Measurements from ENCODE around the gene RANBP10. TPM values are rescaled to one million over a fixed set of nuclear protein-coding genes. Genes with fewer than 3 reads are reported as not detected.

The RANBP10 gene
- polyA plus RNA-seq, 2 of the 4 experiments (the other 2 are of a cell fraction): 7.5 to 9.8 TPM

DNA sequence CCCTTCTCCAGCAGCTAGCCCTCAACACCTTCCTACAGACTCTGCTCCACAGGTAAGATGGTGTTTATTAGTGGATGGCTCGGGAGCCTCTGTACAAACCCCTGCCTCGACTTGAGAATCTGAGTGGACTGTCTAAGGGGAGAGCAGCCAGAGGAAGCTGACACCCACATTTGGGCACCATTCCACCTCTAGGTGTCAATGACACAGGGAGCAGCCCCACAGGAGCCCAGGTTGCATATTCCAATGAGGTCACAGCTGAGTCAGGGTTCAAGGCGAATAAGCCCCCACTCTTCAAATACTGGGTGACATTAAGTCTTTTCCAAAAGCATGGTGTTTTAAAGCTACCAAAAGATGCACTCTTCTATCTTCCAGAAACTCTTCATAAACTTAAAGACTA lies 31.9 kb downstream of the RANBP10 start:
- DNase-seq (ENCODE audit: low read depth in 1 of 2, low spot score in 1 of 2) (no peak), ATAC-seq (no peak), FAIRE-seq (no peak)
- CTCF ChIA-PET: interaction anchor here (0.6 to 1.6 kb wide), 5 partner anchors 22 to 120 kb away, joined by 3 to 7 read pairs (median 5); no protein-coding TSS in a partner anchor
- TF ChIP-seq, protein P1, sequence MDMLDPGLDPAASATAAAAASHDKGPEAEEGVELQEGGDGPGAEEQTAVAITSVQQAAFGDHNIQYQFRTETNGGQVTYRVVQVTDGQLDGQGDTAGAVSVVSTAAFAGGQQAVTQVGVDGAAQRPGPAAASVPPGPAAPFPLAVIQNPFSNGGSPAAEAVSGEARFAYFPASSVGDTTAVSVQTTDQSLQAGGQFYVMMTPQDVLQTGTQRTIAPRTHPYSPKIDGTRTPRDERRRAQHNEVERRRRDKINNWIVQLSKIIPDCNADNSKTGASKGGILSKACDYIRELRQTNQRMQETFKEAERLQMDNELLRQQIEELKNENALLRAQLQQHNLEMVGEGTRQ (IDR thresholded peaks at IDR 0.05): no peak
- TF ChIP-seq FOXS1 (CRISPR knock-in tag; IDR thresholded peaks at IDR 0.05): no peak
- Histone ChIP-seq H3K4me1 (no peaks in the 10 kb centered on the region; the same call in 2 of the 3 replicates), H3K4me2 (no peak overlapping the region), H3K4me3 (no peak overlapping the region), H3K27ac (no peak overlapping the region), H3K9me3 (no peaks in the 10 kb centered on the region)
- WGBS (ENCODE audit: missing lambda C conversion rate): 85% methylated on average over 3 of the region's 3 CpGs
- POLR2A ChIA-PET: no interaction called here

DNA sequence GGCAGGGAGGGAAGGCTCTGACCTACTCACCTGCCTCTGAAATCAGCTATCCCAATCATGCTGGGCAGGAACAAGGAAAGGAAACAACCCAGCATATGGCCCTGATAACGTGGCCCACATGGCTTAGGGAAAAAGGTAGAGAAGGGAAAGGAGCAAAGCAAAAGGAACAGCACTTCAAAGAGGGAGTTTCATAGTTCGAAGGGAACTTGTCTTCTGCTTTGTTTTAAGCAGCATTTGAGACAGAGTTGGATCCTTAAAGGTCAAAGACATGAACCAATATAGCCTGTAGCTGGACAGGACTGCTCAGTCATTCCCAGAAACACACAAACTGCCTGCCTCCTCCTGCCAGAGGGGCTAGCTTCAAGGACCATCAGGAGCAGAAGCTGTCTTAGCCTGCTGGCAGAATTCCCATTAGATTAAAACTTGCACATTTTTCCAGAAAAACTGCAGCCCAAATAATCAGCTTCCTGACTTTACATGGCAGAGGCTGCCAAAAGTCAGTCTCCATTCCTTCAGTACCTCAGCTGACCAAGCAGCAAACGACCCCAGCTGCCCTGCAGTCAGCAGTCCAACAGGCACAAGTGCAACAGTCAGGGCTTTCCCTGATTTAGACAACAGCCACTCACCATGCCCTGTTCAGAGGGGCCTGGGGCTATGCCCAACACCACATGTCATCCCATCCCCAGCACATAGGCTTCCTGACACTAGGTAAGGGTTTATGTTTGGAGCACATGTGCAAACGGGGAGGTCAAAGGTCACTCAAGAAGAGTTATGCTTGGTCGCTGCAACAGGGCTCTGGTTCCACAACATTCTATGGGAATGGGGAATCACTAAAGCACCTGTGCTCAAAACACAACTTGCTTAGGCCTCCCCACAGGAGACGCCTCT lies 32.5 kb downstream of the RANBP10 start:
- Histone ChIP-seq H3K4me3 (no peak overlapping the region), H3K9me3 (no peaks in the 10 kb centered on the region), H3K27ac (no peak overlapping the region), H3K4me1 (no peaks in the 10 kb centered on the region; the same call in 2 of the 3 replicates), H3K4me2 (no peak overlapping the region)
- FAIRE-seq (no peak), ATAC-seq (peak in 1 of 2 experiments; percentile 21; a peak in 1 of 6 replicates), DNase-seq (ENCODE audit: low read depth in 1 of 2, low spot score in 1 of 2) (no peak)
- ChIA-PET POLR2A (no interaction called here), CTCF (interaction anchor here (0.7 to 1.3 kb wide), 5 partner anchors 12 to 101 kb away, joined by 3 to 7 read pairs (median 4); no protein-coding TSS in a partner anchor)
- TF ChIP-seq TP53 (CRISPR knock-in tag; IDR thresholded peaks at IDR 0.05) (no peak), RFX5 (IDR thresholded peaks at IDR 0.05) (no peak), POLR2AphosphoS2 (conservative IDR thresholded peaks at IDR 0.05; ENCODE audit: low read length) (no peak)
- 73% methylated on average over 5 of the region's 6 CpGs for WGBS (ENCODE audit: missing lambda C conversion rate)

DNA sequence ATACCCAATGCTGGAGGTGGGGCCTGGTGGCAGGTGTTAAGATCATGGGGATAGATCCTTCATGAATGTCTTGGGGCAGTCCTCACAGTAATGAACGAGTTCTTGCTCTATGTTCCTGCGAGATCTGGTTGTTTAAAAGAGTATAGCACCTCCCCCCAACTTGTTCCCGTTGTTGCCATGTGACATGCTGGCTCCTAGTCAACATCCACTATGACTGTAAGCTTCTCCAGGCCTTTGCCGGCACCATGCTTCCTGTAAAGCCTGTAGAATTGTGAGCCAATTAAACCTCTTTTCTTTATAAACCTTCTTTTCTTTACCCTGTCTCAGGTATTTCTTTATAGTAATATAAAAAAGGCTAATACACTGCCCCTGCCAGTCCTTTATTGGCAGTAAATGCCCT lies 33.3 kb downstream of the RANBP10 start:
- CTCF ChIA-PET: interaction anchor here (0.8 to 1.1 kb wide), 4 partner anchors 13 to 100 kb away, joined by 3 to 4 read pairs (median 4); no protein-coding TSS in a partner anchor
- Histone ChIP-seq H3K9me3 (no peaks in the 10 kb centered on the region), H3K4me2 (no peak overlapping the region), H3K4me3 (no peak overlapping the region), H3K4me1 (peaks cover 2% of the 10 kb centered on the region; the same call in 2 of the 3 replicates), H3K27ac (no peak overlapping the region)
- POLR2A ChIA-PET: no interaction called here
- TF ChIP-seq SMC3 (IDR thresholded peaks at IDR 0.05) (no peak), KDM5A (IDR thresholded peaks at IDR 0.05) (no peak), HDAC2 (IDR thresholded peaks at IDR 0.05) (no peak), MYC (IDR thresholded peaks at IDR 0.05; ENCODE audit: borderline replicate concordance, low read length) (no peak), JUN (IDR thresholded peaks at IDR 0.05) (no peak), GATA3 (IDR thresholded peaks at IDR 0.05; ENCODE audit: borderline replicate concordance) (no peak), ZFP36 (IDR thresholded peaks at IDR 0.05; ENCODE audit: borderline replicate concordance, partially characterized antibody) (no peak), RAD21 (conservative IDR thresholded peaks at IDR 0.05 in 1 of 2, IDR thresholded peaks at IDR 0.05 in 1 of 2) (no peak), KDM1A (IDR thresholded peaks at IDR 0.05; ENCODE audit: low read depth) (no peak), PHF8 (IDR thresholded peaks at IDR 0.05; ENCODE audit: borderline replicate concordance, low read depth) (no peak), EHMT2 (IDR thresholded peaks at IDR 0.05; ENCODE audit: low read depth) (no peak), POLR2A (IDR thresholded peaks at IDR 0.05; ENCODE audit: low read length) (no peak), NR3C1 (IDR thresholded peaks at IDR 0.05) (no peak), CHD2 (IDR thresholded peaks at IDR 0.05; ENCODE audit: low read length, partially characterized antibody) (no peak), BHLHE40 (IDR thresholded peaks at IDR 0.05; ENCODE audit: low read depth, low read length) (no peak)
- TF ChIP-seq, protein P2, sequence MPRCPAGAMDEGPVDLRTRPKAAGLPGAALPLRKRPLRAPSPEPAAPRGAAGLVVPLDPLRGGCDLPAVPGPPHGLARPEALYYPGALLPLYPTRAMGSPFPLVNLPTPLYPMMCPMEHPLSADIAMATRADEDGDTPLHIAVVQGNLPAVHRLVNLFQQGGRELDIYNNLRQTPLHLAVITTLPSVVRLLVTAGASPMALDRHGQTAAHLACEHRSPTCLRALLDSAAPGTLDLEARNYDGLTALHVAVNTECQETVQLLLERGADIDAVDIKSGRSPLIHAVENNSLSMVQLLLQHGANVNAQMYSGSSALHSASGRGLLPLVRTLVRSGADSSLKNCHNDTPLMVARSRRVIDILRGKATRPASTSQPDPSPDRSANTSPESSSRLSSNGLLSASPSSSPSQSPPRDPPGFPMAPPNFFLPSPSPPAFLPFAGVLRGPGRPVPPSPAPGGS (IDR thresholded peaks at IDR 0.05): no peak
- TF ChIP-seq, protein P3, sequence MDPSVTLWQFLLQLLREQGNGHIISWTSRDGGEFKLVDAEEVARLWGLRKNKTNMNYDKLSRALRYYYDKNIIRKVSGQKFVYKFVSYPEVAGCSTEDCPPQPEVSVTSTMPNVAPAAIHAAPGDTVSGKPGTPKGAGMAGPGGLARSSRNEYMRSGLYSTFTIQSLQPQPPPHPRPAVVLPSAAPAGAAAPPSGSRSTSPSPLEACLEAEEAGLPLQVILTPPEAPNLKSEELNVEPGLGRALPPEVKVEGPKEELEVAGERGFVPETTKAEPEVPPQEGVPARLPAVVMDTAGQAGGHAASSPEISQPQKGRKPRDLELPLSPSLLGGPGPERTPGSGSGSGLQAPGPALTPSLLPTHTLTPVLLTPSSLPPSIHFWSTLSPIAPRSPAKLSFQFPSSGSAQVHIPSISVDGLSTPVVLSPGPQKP (IDR thresholded peaks at IDR 0.05; ENCODE audit: low read depth, low read length): no peak
- FAIRE-seq (no peak), ATAC-seq (no peak), DNase-seq (ENCODE audit: low read depth in 1 of 2, low spot score in 1 of 2) (no peak)
- 71% methylated on average over 4 of the region's 4 CpGs for WGBS (ENCODE audit: missing lambda C conversion rate)

All from A549 (cell line).